GM13976 (cell line): Measurements from ENCODE around the gene BRAF.
"Not testable (repeated sequence)": the region's sequence is repeated elsewhere in the genome, so short reads cannot be mapped to it uniquely, and the experiment has no call there.

Experiments
- DNase-seq: peaks from one replicate; pipeline ENCODE4 v3.0.0; 2012; ENCODE audit warnings: low spot score
- in situ Hi-C: fragments of 300-500 bp; cut with MboI; formaldehyde crosslinking; loops from one replicate; pipeline ENCODE4 v1.12.0; 2022; ENCODE audit warnings: low sequenced_read_pairs, mixed read lengths, inconsistent platforms; ENCODE audit not compliant: unreplicated experiment
- TF ChIP-seq, protein P1 (sequence below): IDR thresholded peaks from 2 replicates; pipeline ENCODE4 v1.5.1; 2012; ENCODE audit warnings: borderline replicate concordance, mild to moderate bottlenecking; ENCODE audit not compliant: insufficient read depth; ENCODE audit errors: extremely low read depth, missing control alignments, control extremely low read depth

The BRAF gene

GRCh38 chr7:140673063-140673773 lies 251.5 kb downstream of the BRAF start:
- in situ Hi-C loops = no loop called here
- peak; percentile 71 for DNase-seq
- TF ChIP-seq, protein P1, sequence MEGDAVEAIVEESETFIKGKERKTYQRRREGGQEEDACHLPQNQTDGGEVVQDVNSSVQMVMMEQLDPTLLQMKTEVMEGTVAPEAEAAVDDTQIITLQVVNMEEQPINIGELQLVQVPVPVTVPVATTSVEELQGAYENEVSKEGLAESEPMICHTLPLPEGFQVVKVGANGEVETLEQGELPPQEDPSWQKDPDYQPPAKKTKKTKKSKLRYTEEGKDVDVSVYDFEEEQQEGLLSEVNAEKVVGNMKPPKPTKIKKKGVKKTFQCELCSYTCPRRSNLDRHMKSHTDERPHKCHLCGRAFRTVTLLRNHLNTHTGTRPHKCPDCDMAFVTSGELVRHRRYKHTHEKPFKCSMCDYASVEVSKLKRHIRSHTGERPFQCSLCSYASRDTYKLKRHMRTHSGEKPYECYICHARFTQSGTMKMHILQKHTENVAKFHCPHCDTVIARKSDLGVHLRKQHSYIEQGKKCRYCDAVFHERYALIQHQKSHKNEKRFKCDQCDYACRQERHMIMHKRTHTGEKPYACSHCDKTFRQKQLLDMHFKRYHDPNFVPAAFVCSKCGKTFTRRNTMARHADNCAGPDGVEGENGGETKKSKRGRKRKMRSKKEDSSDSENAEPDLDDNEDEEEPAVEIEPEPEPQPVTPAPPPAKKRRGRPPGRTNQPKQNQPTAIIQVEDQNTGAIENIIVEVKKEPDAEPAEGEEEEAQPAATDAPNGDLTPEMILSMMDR = no peak

DNA sequence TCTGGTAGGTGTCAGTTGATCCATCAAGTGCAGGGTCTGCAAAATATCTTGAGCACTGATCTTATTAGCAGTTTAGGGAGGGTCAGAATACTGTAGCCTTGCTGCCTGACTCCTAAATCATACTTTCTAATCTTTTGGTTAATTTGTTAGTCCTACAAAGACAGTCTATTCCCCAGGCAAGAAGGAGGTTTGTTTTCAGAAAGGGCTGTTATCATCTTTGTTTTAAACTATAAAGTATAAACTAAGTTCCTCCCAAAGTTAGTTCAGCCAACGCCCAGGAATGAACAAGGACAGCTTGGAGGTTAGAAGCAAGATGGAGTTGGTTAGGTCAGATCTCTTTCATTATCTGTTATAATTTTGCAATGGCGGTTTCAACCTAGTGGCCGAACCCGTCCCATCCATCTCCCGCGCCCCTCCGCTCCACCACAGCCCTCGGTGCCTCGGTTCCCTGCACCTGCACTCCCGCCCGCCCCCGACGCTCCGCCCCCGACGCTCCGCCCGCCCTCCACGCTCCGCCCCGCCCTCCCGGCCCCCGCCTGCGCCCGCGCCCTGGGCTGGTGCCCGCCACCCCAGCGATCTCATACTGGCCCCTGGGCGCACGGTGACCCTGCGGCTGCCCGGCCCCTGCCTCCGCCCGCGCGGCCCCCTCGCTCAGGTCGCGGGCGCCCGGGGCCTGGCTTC lies 252.2 kb downstream of the BRAF start, which contains the start of gene ADCK2:
Gene ADCK2, plus strand, starts transcription at position 564 of the 681 bp plus-strand sequence. CDS start 386 bp downstream, outside the sequence.
- DNase-seq = peak; percentile 93
- in situ Hi-C loops = no loop called here
- TF ChIP-seq, protein P1 = no peak

- in situ Hi-C loops = no loop called here
- no peak for DNase-seq
- TF ChIP-seq, protein P1 = no peak
Observed at GRCh38 chr7:140671966-140672365, 252.8 kb downstream of the BRAF start.

DNA sequence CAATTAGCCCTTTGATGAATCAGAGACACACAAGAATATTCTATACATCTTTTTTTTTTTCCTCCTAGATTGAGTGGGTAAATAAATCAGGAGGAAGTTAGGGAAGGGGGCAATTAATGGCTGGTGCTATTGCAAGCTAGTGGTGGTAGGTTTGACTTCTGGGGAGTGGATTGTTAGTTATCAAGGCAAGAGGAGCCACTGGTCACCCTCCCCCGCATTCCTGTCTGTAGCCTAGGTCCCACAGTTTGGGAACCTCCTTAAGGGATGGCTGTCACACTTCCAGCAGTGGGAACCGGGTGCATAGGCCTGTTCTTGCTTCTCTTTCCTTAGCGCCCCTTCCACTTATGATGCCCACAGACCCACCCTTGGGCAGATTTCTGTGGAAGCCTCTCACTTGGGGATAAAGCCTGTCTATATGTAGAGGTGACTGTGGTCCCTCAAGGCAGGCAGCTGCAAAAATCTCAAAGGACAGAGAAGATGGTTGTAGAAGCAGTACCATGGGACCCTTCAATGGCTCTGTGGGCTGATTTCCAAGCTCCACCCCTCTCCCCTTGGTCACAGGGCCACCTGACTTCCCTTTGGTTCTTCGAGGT lies 254.3 kb downstream of the BRAF start:
- in situ Hi-C loops = no loop called here
- DNase-seq = no peak
- TF ChIP-seq, protein P1 = no peak

DNA sequence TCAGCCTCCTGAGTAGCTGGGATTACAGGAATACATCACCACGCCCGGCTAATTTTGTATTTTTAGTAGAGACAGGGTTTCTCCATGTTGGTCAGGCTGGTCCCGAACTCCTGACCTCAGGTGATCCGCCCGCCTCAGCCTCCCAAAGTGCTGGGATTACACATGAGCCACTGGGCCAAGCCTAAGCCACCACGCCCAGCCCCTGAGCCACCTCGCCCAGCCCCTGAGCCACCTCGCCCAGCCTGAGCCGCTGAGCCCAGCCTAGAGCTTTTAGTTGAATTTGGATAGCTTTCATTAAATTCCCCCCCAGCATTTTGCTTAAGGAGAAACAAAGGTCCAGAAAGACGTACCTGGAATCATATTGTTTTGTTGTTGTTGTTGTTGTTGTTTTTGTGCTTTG lies 254.9 kb downstream of the BRAF start:
- DNase-seq, in situ Hi-C loops: not testable (repeated sequence)

GRCh38 chr7:140669352-140669751 lies 255.4 kb downstream of the BRAF start:
- in situ Hi-C loops = no loop called here
- no peak for DNase-seq
- TF ChIP-seq, protein P1 = no peak
